Chondrocyte (in vitro differentiated cells): ENCODE results near the gene FUBP3. TPM values are rescaled to one million over a fixed set of nuclear protein-coding genes. Genes with fewer than 3 reads are reported as not detected.

Experiments
- DNase-seq: peaks from one replicate; pipeline ENCODE4 v3.0.0; 2021; ENCODE audit warnings: mixed read lengths, low spot score
- H3K27ac Mint-ChIP-seq: one replicate; pipeline ENCODE4 v1.8.0; 2021; ENCODE audit warnings: mild to moderate bottlenecking, moderate library complexity, mixed read lengths; ENCODE audit not compliant: unreplicated experiment
- H3K27me3 Mint-ChIP-seq: 2 replicates; pipeline ENCODE4 v1.8.0; 2021; ENCODE audit warnings: low read depth, mixed read lengths
- H3K36me3 Mint-ChIP-seq: 2 replicates; pipeline ENCODE4 v1.8.0; 2021; ENCODE audit warnings: low read depth, mixed read lengths
- H3K4me1 Mint-ChIP-seq: 2 replicates; pipeline ENCODE4 v1.8.0; 2021; ENCODE audit warnings: low read depth, mild to moderate bottlenecking, mixed read lengths
- H3K4me3 Mint-ChIP-seq: one replicate; pipeline ENCODE4 v1.8.0; 2021; ENCODE audit warnings: mild to moderate bottlenecking, moderate library complexity, mixed read lengths; ENCODE audit not compliant: unreplicated experiment
- H3K9me3 Mint-ChIP-seq: 2 replicates; pipeline ENCODE4 v1.8.0; 2021; ENCODE audit warnings: low read depth, mixed read lengths
- total RNA-seq: library from RNA; stranded (reverse); gene quantifications from 3 replicates; pipeline ENCODE4 v1.2.1, GENCODE V29; 2021
- TF ChIP-seq, protein P1 (sequence below): fragments of 200-600 bp; sonication (generic); IDR thresholded peaks from 2 replicates; pipeline ENCODE4 v1.5.0; 2021; ENCODE audit warnings: antibody characterized with exemption, mild to moderate bottlenecking, moderate library complexity

Gene FUBP3
- total RNA-seq, 1 donor from 2014 or later = 52.8 TPM

- TF ChIP-seq, protein P1, sequence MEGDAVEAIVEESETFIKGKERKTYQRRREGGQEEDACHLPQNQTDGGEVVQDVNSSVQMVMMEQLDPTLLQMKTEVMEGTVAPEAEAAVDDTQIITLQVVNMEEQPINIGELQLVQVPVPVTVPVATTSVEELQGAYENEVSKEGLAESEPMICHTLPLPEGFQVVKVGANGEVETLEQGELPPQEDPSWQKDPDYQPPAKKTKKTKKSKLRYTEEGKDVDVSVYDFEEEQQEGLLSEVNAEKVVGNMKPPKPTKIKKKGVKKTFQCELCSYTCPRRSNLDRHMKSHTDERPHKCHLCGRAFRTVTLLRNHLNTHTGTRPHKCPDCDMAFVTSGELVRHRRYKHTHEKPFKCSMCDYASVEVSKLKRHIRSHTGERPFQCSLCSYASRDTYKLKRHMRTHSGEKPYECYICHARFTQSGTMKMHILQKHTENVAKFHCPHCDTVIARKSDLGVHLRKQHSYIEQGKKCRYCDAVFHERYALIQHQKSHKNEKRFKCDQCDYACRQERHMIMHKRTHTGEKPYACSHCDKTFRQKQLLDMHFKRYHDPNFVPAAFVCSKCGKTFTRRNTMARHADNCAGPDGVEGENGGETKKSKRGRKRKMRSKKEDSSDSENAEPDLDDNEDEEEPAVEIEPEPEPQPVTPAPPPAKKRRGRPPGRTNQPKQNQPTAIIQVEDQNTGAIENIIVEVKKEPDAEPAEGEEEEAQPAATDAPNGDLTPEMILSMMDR = no peak
- Mint-ChIP-seq H3K27ac (no peak overlapping the region), H3K36me3 (peaks cover 30% of the 10 kb centered on the region), H3K27me3 (no peaks in the 10 kb centered on the region), H3K9me3 (no peaks in the 10 kb centered on the region), H3K4me1 (no peaks in the 10 kb centered on the region), H3K4me3 (no peak overlapping the region)
- no peak for DNase-seq
Measured at GRCh38 chr9:130627051-130627450, 47.7 kb downstream of the FUBP3 start.

- Mint-ChIP-seq H3K4me3 (no peak overlapping the region), H3K4me1 (no peaks in the 10 kb centered on the region), H3K36me3 (peaks cover 31% of the 10 kb centered on the region), H3K27me3 (no peaks in the 10 kb centered on the region), H3K9me3 (no peaks in the 10 kb centered on the region), H3K27ac (no peak overlapping the region)
- no peak for DNase-seq
- TF ChIP-seq, protein P1 = no peak
Measured at GRCh38 chr9:130627896-130628792, 48.8 kb downstream of the FUBP3 start.

GRCh38 chr9:130629443-130630070 is 50.2 kb downstream of the FUBP3 start:
- DNase-seq = no peak
- Mint-ChIP-seq H3K9me3 (no peaks in the 10 kb centered on the region), H3K27me3 (no peaks in the 10 kb centered on the region), H3K36me3 (peaks cover 32% of the 10 kb centered on the region), H3K4me1 (no peaks in the 10 kb centered on the region), H3K4me3 (no peak overlapping the region), H3K27ac (no peak overlapping the region)
- TF ChIP-seq, protein P1 = no peak

DNA sequence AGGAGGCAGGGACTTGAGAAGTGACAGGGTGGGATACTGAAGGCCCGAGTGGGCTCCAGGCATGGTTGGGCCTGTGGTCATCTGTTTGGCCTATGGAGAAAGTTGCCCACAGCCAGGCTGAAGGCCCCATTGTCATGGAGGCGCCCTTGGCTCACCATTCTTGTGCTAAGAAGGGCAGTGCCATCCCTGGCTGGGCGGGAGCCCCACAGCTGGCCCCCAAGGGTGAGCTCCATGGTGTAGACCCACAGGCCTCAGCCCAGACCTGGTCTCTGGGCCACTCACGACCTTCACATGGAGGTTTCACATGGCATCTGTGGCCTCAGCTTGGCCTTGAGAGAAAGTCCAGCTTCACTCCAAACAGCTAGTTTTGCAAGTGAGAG is 50.7 kb downstream of the FUBP3 start:
- DNase-seq = no peak
- TF ChIP-seq, protein P1 = no peak
- H3K9me3 Mint-ChIP-seq = no peaks in the 10 kb centered on the region
- peaks cover 37% of the 10 kb centered on the region for H3K36me3 Mint-ChIP-seq
- H3K27ac Mint-ChIP-seq = no peak overlapping the region
- H3K27me3 Mint-ChIP-seq = no peaks in the 10 kb centered on the region
- no peak overlapping the region for H3K4me3 Mint-ChIP-seq
- no peaks in the 10 kb centered on the region for H3K4me1 Mint-ChIP-seq

- H3K27ac Mint-ChIP-seq = no peak overlapping the region
Measured at GRCh38 chr9:130630506-130631330, 51.3 kb downstream of the FUBP3 start.

More at GRCh38 chr9:130630506-130631330, 51.3 kb downstream of the FUBP3 start:
- Mint-ChIP-seq H3K4me3 (no peak overlapping the region), H3K4me1 (no peaks in the 10 kb centered on the region), H3K36me3 (peaks cover 39% of the 10 kb centered on the region), H3K9me3 (no peaks in the 10 kb centered on the region), H3K27me3 (no peaks in the 10 kb centered on the region)
- no peak for DNase-seq
- TF ChIP-seq, protein P1 = no peak
